ENCODE data around the gene NABP1. TPM values are rescaled to one million over a fixed set of nuclear protein-coding genes. Genes with fewer than 3 reads are reported as not detected.

Gene NABP1
- total RNA-seq, 1 experiment from 2014 or later: 3.2 TPM

DNA sequence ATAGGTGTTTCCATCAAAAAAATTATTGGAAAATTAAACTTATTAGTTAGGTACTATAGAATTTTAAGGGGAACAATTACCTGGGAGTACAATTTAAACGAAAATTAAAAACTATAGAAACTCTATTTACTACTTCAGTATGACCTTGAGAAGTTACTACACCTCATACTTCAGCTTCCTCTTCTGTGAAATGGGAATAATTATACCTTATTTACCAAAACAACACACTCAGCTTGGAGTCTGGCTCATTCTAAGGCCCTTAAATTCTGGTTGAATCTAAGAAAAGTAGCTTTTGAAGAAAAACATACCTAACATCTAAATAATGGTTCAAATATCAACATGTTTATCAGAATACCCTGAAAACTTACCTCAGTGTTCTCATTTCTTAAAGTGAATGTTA lies 2.7 kb downstream of the NABP1 start:
- TF ChIP-seq, protein P1, sequence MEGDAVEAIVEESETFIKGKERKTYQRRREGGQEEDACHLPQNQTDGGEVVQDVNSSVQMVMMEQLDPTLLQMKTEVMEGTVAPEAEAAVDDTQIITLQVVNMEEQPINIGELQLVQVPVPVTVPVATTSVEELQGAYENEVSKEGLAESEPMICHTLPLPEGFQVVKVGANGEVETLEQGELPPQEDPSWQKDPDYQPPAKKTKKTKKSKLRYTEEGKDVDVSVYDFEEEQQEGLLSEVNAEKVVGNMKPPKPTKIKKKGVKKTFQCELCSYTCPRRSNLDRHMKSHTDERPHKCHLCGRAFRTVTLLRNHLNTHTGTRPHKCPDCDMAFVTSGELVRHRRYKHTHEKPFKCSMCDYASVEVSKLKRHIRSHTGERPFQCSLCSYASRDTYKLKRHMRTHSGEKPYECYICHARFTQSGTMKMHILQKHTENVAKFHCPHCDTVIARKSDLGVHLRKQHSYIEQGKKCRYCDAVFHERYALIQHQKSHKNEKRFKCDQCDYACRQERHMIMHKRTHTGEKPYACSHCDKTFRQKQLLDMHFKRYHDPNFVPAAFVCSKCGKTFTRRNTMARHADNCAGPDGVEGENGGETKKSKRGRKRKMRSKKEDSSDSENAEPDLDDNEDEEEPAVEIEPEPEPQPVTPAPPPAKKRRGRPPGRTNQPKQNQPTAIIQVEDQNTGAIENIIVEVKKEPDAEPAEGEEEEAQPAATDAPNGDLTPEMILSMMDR (conservative IDR thresholded peaks at IDR 0.05): no peak
- Histone ChIP-seq H2AFZ (ENCODE audit: low read length) (no peak overlapping the region), H3K9me3 (ENCODE audit: control insufficient read depth, low read depth, low read length) (no peaks in the 10 kb centered on the region), H2BK15ac (ENCODE audit: low read depth, low read length) (no peak overlapping the region), H3K18ac (ENCODE audit: insufficient read length, low read depth, low read length) (no peak overlapping the region), H3K27ac (ENCODE audit: insufficient read length, low read depth, low read length) (no peak overlapping the region), H3K14ac (ENCODE audit: insufficient read depth, low read length) (no peak overlapping the region), H3K4ac (ENCODE audit: low read depth, low read length) (no peak overlapping the region), H3K4me1 (ENCODE audit: insufficient read depth, low read length) (no peaks in the 10 kb centered on the region; the same call in 1 of the 2 replicates), H4K8ac (replicated peaks; ENCODE audit: insufficient read length, low read depth, low read length) (no peak overlapping the region), H3T11ph (ENCODE audit: low read length) (no peak overlapping the region), H4K91ac (ENCODE audit: insufficient read length, low read depth, low read length) (no peak overlapping the region), H2BK12ac (ENCODE audit: insufficient read length, low read depth, low read length) (no peak overlapping the region), H4K5ac (ENCODE audit: insufficient read length, low read depth, low read length) (no peak overlapping the region), H3K9ac (ENCODE audit: extremely low read depth, insufficient read length, low read length) (no peak overlapping the region), H3K4me2 (ENCODE audit: insufficient read depth, insufficient read length, low read length) (no peak overlapping the region), H2AK5ac (ENCODE audit: insufficient read length, low read length) (no peak overlapping the region), H3K23me2 (ENCODE audit: insufficient read length, low read depth, low read length, poor library complexity, severe bottlenecking) (peaks cover 12% of the 10 kb centered on the region), H3K23ac (ENCODE audit: insufficient read length, low read depth, low read length) (no peak overlapping the region), H2BK20ac (ENCODE audit: low read depth, low read length, poor library complexity, severe bottlenecking) (no peak overlapping the region), H4K20me1 (ENCODE audit: control insufficient read depth, insufficient read depth, insufficient read length) (no peaks in the 10 kb centered on the region), H2BK120ac (ENCODE audit: low read depth, low read length, poor library complexity, severe bottlenecking) (no peak overlapping the region), H3K27me3 (ENCODE audit: insufficient read depth, low read length) (no peaks in the 10 kb centered on the region), H3K79me1 (ENCODE audit: insufficient read depth, low read depth, low read length, poor library complexity, severe bottlenecking) (no peaks in the 10 kb centered on the region), H3K79me2 (ENCODE audit: insufficient read depth, low read length) (no peaks in the 10 kb centered on the region), H2BK5ac (ENCODE audit: insufficient read length, low read length) (no peak overlapping the region), H3K56ac (ENCODE audit: insufficient read length, low read depth, low read length) (no peak overlapping the region)
- Mint-ChIP-seq H3K4me1 (peaks cover 9 to 12% of the 10 kb centered on the region in 2 experiments; a peak in 3 of 4 replicates), H3K36me3 (ENCODE audit: insufficient read depth in 1 of 3, low read depth in 3 of 3) (no peaks in the 10 kb centered on the region), H3K9me3 (no peaks in the 10 kb centered on the region), H3K27ac (no peak overlapping the region), H3K27me3 (ENCODE audit: low read depth) (peaks cover 9% of the 10 kb centered on the region), H3K4me3 (no peak overlapping the region)
- WGBS (ENCODE audit: extremely low coverage, insufficient read length, low lambda C conversion rate): no CpG with 5 or more reads among the region's 1 CpG
- no peak for DNase-seq

All from H9 (cell line).